Measurements from ENCODE around the gene A1BG. TPM values are rescaled to one million over a fixed set of nuclear protein-coding genes. Genes with fewer than 3 reads are reported as not detected.

The A1BG gene
- total RNA-seq, 1 donor from 2014 or later = 7.6 TPM

DNA sequence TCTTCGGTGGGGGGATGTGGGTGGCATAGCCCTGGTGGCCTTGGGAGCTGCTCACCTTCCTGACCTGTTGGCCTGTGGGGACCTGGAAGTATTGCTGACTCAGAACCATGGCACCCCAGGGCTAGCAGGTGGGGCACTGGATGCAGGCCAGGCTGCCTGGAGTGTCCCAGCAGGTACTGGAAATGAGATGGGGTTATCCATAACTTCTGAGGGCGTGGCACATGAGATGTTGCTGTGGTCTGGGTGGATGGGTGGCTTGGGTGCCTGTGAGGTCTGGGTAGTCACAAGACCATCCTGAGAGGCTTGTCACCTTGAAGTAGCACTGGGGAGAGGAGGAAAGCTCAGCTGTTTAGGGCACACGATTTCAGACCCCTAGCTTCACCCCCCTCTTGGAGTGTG, 41.5 kb upstream of the A1BG start:
- intact Hi-C loops (cut with micrococcal nuclease) = no loop called here
- Mint-ChIP-seq H3K9me3 (no peaks in the 10 kb centered on the region), H3K4me1 (peaks cover 14% of the 10 kb centered on the region), H3K27me3 (peaks cover 5% of the 10 kb centered on the region), H3K4me3 (no peak overlapping the region), H3K36me3 (ENCODE audit: low read depth) (peaks cover 45% of the 10 kb centered on the region), H3K27ac (no peak overlapping the region)
- no peak for DNase-seq

DNA sequence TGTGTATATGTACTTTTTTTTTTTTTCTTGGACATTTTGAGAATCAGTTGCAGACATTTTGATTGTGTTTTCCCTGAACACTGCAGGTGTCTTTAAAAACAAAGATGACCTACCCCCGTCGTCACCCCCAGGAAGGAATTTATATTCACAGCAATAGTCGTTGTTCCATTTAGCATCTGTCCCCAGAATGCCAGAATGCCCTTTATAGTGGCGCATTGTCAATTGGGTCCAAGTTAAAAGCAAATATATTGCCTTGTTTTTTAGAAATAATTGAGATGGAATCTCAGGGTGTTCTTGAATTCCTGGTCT, 40.4 kb upstream of the A1BG start:
- H3K9me3 Mint-ChIP-seq = no peaks in the 10 kb centered on the region
- DNase-seq = no peak
- H3K4me3 Mint-ChIP-seq = no peak overlapping the region
- peaks cover 53% of the 10 kb centered on the region for H3K36me3 Mint-ChIP-seq (ENCODE audit: low read depth)
- H3K4me1 Mint-ChIP-seq = peaks cover 20% of the 10 kb centered on the region
- H3K27ac Mint-ChIP-seq = no peak overlapping the region
- intact Hi-C loops (cut with micrococcal nuclease) = no loop called here
- H3K27me3 Mint-ChIP-seq = peaks cover 5% of the 10 kb centered on the region

DNA sequence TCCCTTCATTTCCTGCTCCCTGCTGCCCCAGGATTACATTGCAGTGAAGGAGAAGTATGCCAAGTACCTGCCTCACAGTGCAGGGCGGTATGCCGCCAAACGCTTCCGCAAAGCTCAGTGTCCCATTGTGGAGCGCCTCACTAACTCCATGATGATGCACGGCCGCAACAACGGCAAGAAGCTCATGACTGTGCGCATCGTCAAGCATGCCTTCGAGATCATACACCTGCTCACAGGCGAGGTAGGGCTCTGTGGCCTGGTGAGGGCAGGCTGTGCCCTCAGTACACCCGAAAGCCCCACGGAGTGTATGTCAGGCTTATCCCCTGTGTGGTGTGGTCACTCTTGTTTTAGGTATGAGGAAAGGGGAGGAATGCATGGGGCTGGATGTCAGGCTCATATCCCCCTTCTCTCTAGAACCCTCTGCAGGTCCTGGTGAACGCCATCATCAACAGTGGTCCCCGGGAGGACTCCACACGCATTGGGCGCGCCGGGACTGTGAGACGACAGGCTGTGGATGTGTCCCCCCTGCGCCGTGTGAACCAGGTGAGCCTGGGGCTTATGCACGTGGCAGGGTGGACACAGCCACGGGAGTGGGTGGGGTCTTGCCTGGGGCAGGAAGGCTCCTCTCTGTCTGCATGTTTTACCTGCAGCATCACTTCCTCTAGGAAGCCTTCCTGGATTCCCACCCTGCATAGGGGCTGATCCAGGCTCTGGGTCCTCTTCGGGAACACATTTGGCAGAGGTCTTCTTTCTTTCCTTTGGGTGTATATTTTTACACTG, 39.8 kb upstream of the A1BG start:
- no peak for DNase-seq
- intact Hi-C loops (cut with micrococcal nuclease) = no loop called here
- Mint-ChIP-seq H3K4me1 (peaks cover 26% of the 10 kb centered on the region), H3K27ac (no peak overlapping the region), H3K4me3 (no peak overlapping the region), H3K9me3 (no peaks in the 10 kb centered on the region), H3K27me3 (peaks cover 5% of the 10 kb centered on the region), H3K36me3 (ENCODE audit: low read depth) (peaks cover 58% of the 10 kb centered on the region)

DNA sequence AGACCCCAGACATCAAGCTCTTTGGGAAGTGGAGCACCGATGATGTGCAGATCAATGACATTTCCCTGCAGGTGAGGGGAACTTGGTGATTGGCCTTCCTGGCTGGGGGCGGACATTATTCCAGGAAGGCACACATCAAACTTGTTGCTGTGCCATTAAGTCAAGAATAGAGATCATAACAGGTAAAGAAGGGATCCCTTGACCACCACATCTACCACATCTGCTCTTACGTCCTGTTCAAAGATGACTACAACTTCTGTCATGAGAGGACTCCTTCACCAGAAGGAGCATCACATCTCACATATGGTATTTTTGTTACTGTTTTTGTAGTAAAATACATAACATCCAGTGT, 34.9 kb upstream of the A1BG start:
- H3K4me1 Mint-ChIP-seq = peaks cover 31% of the 10 kb centered on the region

DNA sequence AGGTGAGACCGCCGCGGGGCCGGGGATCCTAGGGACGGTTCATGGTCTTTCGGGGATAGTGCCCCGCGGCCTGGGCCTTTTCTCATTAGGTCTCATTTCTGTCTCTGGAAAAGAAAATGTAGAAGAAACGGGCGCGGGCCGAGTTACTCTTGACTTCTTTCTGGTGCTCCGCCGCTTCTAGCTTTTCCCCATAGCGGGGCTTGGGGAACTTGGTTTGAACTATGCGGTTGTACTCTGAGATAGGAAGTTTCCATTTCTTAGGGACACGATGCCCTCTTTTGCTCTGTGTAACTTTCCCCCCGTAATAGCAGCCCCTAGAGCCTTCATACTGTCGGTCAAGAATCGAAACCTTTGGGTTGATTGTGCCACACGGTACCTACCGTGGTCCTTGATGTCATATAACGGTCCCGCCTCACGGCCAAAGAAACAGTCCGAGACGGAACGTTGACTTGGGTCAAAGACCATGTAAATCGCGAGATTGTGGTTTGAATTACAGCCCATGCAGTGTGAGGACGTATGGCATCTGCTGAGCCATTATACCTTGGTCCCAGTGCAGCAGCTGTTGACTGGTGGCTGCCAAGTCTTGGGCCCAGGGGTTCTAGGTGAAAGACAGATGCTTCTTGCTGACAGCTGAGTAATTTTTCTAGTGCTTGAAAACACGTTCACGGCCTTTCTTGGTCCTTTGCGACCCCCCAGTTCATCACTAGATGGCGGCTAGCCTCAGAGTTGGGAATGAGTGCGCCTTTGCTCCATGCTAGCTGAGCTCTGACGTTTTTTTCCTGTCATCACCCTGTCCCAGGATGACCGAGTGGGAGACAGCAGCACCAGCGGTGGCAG, 34.3 kb upstream of the A1BG start:
- Mint-ChIP-seq H3K4me1 (peaks cover 31% of the 10 kb centered on the region), H3K4me3 (peak overlapping the region; percentile 97)
- intact Hi-C loops (cut with micrococcal nuclease) = loop anchor here (1.0 to 2.0 kb wide), 6 partner anchors 14 to 131 kb away; partner anchors contain the start of genes ZBTB45, ZNF132, ZNF497 and ZNF584

More for the DNA sequence above, 34.9 kb upstream of the A1BG start:
- intact Hi-C loops (cut with micrococcal nuclease) = no loop called here
- H3K36me3 Mint-ChIP-seq (ENCODE audit: low read depth) = peaks cover 50% of the 10 kb centered on the region
- no peak for DNase-seq
- H3K27ac Mint-ChIP-seq = peak overlapping the region; percentile 97
- H3K9me3 Mint-ChIP-seq = no peaks in the 10 kb centered on the region
- H3K4me3 Mint-ChIP-seq = peak overlapping the region; percentile 97
- H3K27me3 Mint-ChIP-seq = no peaks in the 10 kb centered on the region

DNA sequence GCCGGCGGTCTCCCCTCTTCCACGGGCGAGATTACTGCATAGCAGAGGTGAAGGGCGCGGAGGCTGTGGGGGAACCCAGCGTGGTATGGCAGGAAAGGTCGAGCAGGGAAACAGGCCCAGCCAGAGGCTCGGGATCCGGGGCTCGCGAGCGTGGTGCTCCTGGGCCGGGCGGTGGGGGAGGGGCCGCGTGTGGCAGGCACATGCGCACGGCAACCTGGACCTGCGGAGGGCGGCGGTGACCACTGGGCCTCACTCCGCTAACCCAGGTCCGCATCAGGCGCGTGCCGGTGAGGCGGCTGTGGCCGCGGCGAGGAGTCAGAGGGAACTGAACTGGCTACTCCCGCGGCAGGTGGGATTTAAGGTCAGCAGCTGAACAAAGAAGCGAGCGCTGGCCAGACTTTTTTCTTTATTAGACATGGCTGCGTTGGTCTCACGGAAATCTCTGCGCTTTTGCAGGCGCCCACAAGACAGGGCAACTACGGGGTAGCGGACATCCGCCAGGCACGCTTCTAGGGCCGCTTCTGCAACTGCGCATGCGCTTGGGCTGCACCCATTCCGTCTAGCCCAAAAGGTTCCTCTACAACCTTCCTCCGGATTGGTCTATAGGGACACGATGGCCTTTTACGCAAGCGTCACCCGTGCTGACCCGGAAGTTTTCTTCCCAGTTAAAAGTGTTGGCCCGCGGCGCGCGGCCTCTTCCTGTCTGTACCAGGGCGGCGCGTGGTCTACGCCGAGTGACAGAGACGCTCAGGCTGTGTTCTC, 33.5 kb upstream of the A1BG start, which contains the start of gene RPS5:
Gene RPS5, plus strand, starts transcription at position 694 of the 762 bp plus-strand sequence. CDS start 869 bp downstream, outside the sequence.
- Mint-ChIP-seq H3K27me3 (no peaks in the 10 kb centered on the region), H3K36me3 (ENCODE audit: low read depth) (peaks cover 39% of the 10 kb centered on the region), H3K9me3 (no peaks in the 10 kb centered on the region), H3K27ac (peak within 1 kb of the TSS; percentile 97), H3K4me3 (peak within 1 kb of the TSS; percentile 97), H3K4me1 (peaks cover 35% of the 10 kb centered on the region)
- peak; percentile 98 for DNase-seq
- intact Hi-C loops (cut with micrococcal nuclease) = loop anchor here (1.0 to 2.0 kb wide), 6 partner anchors 15 to 132 kb away; partner anchors contain the start of genes ZBTB45, ZNF132, ZNF497 and ZNF584

More for the DNA sequence above, 34.3 kb upstream of the A1BG start:
- Mint-ChIP-seq H3K27ac (peak overlapping the region; percentile 97), H3K27me3 (no peaks in the 10 kb centered on the region), H3K9me3 (no peaks in the 10 kb centered on the region), H3K36me3 (ENCODE audit: low read depth) (peaks cover 44% of the 10 kb centered on the region)
- peak; percentile 61 for DNase-seq

DNA sequence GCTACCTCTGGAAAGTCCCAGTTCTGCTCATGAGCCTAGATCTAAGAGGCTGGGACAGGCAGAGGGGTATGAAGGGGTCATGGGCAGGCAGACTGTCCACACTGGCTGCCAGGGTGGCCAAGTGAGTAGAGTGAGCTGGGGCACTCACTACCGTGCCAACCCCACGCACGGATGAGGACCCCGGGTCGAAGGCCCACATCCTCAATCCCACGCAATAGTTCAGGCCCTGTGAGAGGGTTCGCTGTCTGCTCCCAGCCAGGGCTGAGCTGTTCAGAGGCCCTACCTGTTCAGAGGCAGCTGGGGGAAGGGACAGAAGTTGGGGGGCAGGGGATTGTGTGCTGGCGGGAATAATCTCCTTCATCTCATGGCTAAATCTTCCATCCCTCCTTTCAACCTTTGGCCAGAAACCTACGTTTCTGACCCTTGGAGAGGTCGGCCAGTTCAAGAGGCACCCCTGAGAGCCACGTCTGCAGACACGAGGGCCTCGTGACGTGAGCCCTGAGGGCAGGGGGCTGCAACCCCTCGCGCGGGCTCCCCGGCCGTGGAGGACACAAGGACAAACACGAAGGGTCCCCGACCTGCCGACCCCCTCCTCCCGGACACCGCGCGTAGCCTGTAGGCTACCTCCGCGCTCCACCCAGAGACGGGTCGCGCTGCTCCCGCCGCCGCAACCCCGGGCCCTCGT, 32.7 kb upstream of the A1BG start:
- H3K4me1 Mint-ChIP-seq = peaks cover 35% of the 10 kb centered on the region
- peaks cover 36% of the 10 kb centered on the region for H3K36me3 Mint-ChIP-seq (ENCODE audit: low read depth)
- intact Hi-C loops (cut with micrococcal nuclease) = loop anchor here (2.0 kb wide), 1 partner anchor 133 kb away; the partner anchor contains the start of gene ZBTB45
- no peaks in the 10 kb centered on the region for H3K27me3 Mint-ChIP-seq
- peak overlapping the region; percentile 97 for H3K27ac Mint-ChIP-seq
- DNase-seq = peak; percentile 71
- H3K4me3 Mint-ChIP-seq = peak overlapping the region; percentile 97
- no peaks in the 10 kb centered on the region for H3K9me3 Mint-ChIP-seq

DNA sequence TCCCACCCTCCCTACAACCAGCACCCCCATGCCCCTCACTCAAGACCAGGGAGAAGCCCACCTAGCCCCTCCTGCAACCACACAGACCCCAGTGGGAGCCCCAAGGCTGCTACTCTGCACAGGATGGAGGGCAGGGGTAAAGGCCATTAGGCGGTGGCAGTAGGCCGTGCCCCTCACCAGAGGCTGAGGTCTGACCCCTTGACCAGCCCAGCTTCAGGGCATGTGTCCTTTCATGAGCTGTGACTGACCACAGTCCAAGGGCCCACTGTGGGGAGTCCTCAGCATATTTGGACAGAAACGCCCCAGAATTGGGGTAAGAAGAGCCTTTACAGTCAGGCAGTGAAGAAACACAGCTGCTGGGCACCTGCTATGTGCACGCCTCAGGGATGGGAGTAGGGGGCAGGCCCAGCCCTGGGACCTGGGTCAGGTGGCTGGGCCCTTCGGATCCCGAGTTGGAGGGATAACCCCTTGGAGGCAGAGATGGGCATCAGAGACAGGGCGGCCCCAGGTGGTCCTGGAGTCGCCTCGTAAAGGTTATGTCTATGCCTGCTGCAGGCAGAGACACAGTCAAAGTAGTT, 32.1 kb upstream of the A1BG start:
- Mint-ChIP-seq H3K27ac (peak overlapping the region; percentile 97), H3K4me3 (peak overlapping the region; percentile 97), H3K27me3 (no peaks in the 10 kb centered on the region), H3K4me1 (peaks cover 32% of the 10 kb centered on the region), H3K9me3 (no peaks in the 10 kb centered on the region), H3K36me3 (ENCODE audit: low read depth) (peaks cover 30% of the 10 kb centered on the region)
- peak; percentile 71 for DNase-seq
- intact Hi-C loops (cut with micrococcal nuclease) = no loop called here

DNA sequence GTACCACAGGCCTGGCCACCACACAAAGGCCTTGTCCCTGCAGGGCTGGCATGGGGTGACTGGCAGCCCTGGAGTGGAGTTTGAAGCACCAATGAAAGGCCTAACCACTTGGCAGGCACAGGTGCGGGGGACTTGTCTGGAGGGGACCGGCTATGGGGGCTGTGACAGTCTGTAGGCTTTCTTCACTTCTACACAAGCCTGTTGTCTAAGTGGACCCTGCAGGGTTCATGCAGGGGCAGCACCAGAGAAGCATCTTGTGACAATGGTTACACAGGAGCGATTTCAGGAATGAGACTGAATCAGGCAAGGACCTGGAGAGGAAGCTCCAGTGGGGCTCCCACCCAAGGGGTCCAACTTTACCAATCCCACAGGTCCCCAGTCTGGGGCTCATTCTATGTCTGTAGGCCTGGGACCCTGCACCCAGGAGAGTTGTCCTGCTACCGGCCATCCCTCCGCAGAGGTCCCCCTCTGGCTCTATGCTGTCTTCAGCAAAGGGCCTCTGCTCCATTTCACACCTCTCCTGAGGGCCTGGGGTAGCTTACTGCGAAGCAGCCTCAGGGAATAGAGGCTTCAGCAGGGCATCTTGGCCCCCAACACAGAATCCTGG, 29.8 kb upstream of the A1BG start:
- Mint-ChIP-seq H3K36me3 (ENCODE audit: low read depth) (peaks cover 18% of the 10 kb centered on the region), H3K9me3 (no peaks in the 10 kb centered on the region), H3K4me3 (no peak overlapping the region), H3K27ac (no peak overlapping the region), H3K27me3 (no peaks in the 10 kb centered on the region), H3K4me1 (peaks cover 30% of the 10 kb centered on the region)
- DNase-seq = peak; percentile 59
- intact Hi-C loops (cut with micrococcal nuclease) = no loop called here

DNA sequence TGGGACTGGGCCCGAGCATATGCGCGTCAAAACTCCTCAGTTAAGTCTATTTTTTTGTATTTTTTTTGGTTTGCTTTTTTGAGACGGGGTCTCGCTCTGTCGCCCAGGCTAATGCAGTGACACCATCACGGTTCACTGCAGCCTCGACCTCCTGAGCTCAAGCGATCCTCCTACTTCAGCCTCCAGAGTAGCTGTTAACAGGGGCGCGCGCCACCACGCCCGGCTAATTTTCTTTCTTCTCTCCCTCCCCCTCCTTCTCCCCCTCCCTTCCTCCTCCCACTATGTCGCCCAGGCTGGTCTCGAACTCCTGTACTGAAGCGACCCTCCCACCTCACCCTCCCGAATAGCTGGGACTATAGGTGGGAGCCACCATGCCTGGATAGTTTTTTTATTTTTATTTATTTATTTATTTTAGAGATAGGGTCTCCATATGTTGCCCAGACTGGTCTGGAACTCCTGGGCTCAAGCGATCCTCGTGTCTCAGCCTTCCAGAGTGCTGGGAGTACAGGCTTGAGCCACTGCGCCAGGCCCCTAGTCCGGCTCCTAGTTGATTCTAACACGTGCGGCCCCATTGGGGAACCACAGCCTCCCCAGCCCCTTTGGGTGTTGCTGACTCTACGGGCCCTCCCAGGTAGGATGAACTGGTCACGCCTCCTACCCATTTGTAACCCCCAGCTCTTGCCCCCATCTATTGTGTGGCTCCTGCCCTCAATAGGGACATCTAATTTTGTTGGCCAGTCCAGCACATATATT, 28.3 kb upstream of the A1BG start:
- peaks cover 5% of the 10 kb centered on the region for H3K36me3 Mint-ChIP-seq (ENCODE audit: low read depth)

DNA sequence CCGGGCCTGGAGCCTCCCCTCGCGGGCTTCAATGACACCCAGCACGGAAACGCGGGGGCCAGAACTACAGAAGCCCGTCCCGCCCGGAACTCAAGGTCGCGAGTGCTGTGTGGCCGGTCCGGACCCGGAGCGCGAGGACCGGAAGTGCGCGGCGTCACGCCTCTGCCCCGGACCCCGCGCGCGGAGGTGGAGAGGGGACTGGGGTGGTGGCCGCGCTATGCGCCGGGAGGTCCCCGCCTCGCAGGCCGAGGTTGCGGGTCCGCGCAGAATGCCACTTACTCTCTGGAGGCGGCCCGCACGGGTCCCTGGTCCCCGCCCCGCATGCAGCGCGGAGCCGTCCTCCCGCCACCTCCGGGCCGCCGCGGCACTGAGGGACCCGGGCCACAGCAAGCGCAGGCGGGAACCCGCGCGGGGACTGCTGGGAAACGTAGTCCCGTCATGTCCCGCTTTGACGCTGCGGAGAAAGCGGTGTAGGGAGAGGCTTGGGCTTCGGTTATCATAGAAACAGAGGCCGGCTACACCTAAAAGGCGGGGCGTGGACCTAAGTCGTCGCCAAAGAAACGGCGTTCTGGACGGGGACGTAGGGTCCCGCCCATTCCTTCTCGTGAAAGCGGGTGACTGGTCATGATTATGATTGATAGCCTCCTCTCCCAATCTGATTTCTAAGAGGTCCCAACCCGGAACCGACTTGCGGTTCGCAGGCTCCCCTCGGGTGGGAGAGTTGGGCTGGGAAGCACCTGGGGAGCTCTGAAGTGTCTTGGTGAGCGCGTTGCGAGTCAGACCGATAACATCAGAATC, 27.6 kb upstream of the A1BG start, which contains the start of gene ZNF837:
Gene ZNF837, minus strand, starts transcription at position 369 of the 798 bp plus-strand sequence. CDS start 11,698 bp downstream, outside the sequence.
- Mint-ChIP-seq H3K36me3 (ENCODE audit: low read depth) (peaks cover 5% of the 10 kb centered on the region), H3K4me3 (peak within 1 kb of the TSS; percentile 97), H3K27me3 (no peaks in the 10 kb centered on the region), H3K4me1 (peaks cover 21% of the 10 kb centered on the region), H3K9me3 (no peaks in the 10 kb centered on the region), H3K27ac (peak within 1 kb of the TSS; percentile 94)
- intact Hi-C loops (cut with micrococcal nuclease) = loop anchor here (1.0 to 2.0 kb wide), 9 partner anchors 19 to 198 kb away; partner anchors contain the start of genes ERVK3-1, ZNF274, ZNF324 and ZNF497
- peak; percentile 99 for DNase-seq

More for the DNA sequence above, 28.3 kb upstream of the A1BG start:
- peaks cover 21% of the 10 kb centered on the region for H3K4me1 Mint-ChIP-seq
- H3K27me3 Mint-ChIP-seq = no peaks in the 10 kb centered on the region
- peak; percentile 64 for DNase-seq
- H3K9me3 Mint-ChIP-seq = no peaks in the 10 kb centered on the region
- peak overlapping the region; percentile 94 for H3K27ac Mint-ChIP-seq
- H3K4me3 Mint-ChIP-seq = peak overlapping the region; percentile 97
- intact Hi-C loops (cut with micrococcal nuclease) = loop anchor here (1.0 to 2.0 kb wide), 8 partner anchors 19 to 199 kb away; partner anchors contain the start of genes ERVK3-1, ZNF274, ZNF324 and ZNF497
